Fibroblast of peridontal ligament (primary cell): Measurements from ENCODE around the gene TRAPPC6A.

ENCODE experiments used
- DNase-seq: peaks from one replicate; pipeline ENCODE4 v3.0.0-alpha.2; 2010; ENCODE audit errors: extremely low read depth

Gene TRAPPC6A

GRCh38 chr19:45163751-45164460 is 14.1 kb downstream of the TRAPPC6A start:
- no peak for DNase-seq

- no peak for DNase-seq
Measured at GRCh38 chr19:45163156-45163555, 14.9 kb downstream of the TRAPPC6A start.

GRCh38 chr19:45162608-45163143 is 15.4 kb downstream of the TRAPPC6A start:
- DNase-seq, result no peak

DNA sequence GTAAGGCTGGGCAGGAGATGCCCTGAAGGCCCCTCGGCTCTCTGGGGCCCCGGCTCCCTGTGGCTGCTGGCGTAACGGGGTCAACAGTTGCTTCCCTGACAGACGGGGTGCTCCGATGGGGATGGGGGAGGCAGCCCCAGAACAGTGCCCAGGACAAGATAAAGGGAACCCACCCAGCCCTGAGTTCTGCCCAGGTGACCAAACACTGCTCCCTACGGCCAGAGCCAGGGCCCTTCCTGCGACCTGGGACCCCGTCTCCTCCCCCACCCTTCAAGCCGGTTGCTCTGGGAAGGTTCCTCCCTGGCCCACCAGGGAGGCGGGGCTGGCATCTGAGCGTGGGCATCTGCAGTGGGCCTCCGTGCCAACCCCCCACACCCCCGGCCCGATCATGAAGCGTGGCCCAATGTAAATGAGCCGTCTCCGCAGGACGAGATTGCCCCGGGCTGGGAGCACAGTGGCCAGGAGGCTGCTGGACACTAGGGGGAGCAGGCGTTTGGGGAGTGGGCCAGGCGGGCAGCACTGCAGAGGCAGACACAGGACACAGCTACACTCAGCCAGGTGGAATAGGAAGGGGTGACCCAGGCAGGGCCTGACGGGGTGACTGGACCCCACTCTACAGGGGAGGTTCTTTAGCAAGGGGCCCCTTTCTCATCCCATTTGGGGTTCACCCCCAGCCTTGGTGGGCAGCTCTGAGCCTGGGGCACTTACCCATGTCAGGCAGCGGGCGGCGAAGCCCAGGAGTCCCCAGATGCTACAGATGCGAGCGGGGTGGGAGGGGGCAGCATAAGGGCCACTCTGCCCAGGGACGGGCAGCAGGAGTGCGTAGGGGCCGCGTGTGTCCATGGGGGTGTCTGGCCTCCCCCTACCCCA is 16.1 kb downstream of the TRAPPC6A start:
- peak; percentile 32 for DNase-seq

DNA sequence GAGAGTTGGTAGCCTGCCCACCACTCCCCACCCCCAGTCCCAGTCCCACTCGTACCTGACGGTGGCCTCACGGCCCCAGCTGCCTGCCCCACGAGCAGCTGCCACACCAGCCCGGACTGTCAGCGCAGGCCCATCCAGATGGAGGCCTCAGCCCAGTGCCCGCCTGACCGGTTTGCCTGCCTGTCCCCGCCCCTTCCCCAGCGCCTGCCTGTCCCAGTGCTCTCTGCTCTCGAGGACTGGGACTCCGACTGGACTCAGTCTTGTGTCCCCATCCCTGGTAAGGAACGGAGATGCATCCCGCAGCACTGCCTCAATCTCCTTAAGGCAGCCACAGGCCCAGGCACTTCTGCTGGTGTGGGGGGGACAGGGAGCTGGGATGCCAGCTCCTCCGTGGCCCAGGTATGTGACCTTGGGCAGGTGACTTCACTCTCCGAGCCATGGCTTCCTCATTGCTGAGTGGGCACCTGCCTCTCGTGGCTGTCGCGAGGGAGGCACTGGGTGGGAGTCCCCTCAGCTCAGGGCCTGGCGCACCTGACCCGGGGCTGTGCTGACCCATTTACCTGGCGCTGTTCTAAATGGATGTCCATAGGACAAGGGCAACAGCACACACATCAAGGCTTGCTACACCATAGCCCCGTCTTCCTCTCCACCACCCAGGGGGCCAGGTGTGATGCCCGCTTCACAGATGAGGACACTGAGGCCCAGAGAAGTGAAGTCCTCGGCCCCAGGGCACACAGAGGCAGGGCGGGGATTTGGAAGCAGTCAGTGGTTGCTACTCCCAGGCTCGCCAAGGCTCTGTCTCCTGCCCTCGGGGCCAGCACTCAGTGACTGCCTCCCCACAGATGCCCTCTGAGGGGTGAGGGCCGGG is 16.9 kb downstream of the TRAPPC6A start, which contains the start of gene NKPD1:
NKPD1 (minus strand) TSS at position 113 of the 868 bp plus-strand sequence. CDS start 832 bp downstream, outside the sequence.
- DNase-seq, result no peak

DNA sequence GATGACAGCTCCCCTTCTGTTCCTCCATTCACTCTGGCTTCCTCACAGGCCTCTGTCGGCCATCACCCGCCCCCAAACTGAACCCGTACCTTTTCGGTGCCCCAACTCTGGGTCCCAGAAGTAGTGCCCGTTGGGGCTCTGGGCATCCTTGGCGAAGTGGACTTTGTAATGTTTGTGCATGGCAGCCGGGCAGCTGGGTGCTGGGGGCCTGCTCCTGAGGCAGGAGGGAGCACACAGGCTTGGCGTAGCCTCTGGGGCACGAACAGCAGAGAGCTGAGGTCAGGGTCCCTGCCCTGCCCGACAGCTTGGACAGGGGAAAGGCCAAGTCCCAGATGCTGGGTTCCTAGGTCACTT is 18.1 kb downstream of the TRAPPC6A start:
- DNase-seq, result no peak

GRCh38 chr19:45159210-45159970 is 18.6 kb downstream of the TRAPPC6A start:
- DNase-seq, result no peak

DNA sequence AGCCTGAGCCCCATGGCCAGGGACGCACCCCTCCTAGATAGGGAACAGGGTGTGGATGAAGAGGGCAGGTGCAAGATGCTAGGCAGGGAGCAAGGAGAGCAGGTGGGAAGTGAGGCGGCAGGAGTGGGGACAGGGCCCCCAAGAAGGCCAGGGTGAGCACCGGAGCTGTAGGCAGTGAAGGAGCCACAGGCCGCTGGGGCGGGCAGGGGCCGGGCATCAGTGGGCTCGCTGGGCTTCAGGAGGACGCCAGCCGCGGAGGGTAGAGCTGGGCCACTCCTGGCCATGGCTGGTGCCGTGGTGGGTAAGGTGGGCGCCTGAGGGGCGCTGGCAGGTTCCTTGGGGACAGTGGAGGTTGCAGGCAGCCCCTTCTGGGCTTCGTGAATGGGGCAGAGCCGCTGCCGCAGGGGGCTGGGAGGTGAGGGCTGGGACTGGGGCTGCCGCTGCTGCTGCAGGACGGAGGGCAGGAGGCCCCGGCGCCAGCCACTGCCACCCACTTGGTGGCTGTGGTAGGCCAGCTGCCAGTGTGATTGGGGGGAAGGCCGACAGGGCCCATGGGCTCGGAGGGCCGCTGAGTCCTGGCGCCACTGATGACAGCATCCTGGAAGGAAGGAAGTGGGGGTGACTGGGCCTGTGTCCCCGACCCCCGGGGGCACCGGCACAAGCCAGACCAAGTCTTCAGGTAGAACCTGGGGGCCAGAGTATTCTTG is 19.4 kb downstream of the TRAPPC6A start:
- no peak for DNase-seq

- DNase-seq, result no peak
Measured at GRCh38 chr19:45156751-45157150, 21.3 kb downstream of the TRAPPC6A start.

DNA sequence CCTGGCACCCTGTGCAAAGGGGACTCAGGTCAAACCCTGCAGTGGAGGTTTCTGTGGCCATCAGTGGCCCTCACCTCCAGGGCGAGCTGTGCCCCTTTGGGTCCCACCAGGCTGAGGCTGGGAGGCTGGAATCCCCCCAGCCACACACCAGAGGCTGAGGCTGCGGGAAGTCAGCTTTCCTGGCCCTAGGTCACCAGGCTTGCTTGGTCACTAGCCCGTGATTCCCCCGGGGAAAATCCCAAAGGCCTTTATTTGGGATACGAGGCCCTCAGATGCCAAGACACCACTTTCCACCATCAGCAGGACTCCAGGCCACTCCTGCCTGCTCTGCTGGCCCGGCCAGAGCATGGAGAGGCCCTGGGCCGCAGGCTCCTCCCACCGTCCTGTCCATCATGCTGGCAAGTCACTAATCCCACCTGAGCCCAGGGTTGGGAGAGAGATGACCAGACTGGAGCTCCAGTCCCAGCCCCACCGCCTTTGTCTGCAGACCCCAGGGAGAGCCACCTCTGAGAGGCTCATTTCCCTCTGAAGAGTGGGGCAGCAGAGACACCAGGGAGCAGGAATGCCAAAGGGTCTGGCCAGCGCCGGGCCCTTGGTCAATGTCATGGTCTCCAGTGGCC is 21.9 kb downstream of the TRAPPC6A start:
- DNase-seq, result no peak

GRCh38 chr19:45154064-45154827 is 23.8 kb downstream of the TRAPPC6A start:
- DNase-seq, result peak; percentile 46

- DNase-seq, result peak; percentile 26
Measured at GRCh38 chr19:45153339-45154063, 24.5 kb downstream of the TRAPPC6A start.

GRCh38 chr19:45152504-45153338 is 25.3 kb downstream of the TRAPPC6A start:
- DNase-seq, result peak; percentile 14

GRCh38 chr19:45151821-45152503 is 26.1 kb downstream of the TRAPPC6A start:
- no peak for DNase-seq

GRCh38 chr19:45151320-45151719 is 26.7 kb downstream of the TRAPPC6A start:
- DNase-seq, result no peak

GRCh38 chr19:45150751-45151281 is 27.2 kb downstream of the TRAPPC6A start:
- no peak for DNase-seq

DNA sequence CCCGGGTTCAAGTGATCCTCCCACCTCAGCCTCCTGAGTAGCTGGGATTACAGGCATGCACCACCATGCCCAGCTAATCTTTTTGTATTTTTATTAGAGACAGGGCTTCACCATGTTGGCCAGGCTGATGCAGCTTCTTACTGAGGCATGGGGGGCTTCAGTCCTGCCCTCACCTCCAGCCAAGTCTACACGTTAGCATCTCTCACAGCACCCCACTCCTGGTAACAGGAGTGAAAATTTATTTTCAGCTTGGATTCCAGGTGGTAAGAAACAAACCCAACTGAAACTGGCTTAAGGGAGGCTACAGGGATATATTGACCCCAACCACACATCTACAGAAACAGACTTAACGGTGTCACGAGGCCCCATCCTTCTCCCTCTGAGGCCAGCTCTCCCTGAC is 27.9 kb downstream of the TRAPPC6A start:
- no peak for DNase-seq
